Activated CD4-positive, alpha-beta T cell treated with anti-CD3 and anti-CD28 coated beads, Interleukin-2, amount 50 U/mL, for 4 hours (primary cell): ENCODE data around the gene TOR1AIP1.
A peak's percentile ranks its signal among the peaks of the same experiment; 100 is the strongest.

Experiments used
- DNase-seq, 2 experiments: peaks; one replicate each; pipeline ENCODE4 v3.0.0-alpha.2; 2020

The TOR1AIP1 gene

GRCh38 chr1:179881642-179882252, 338 bp upstream of the TOR1AIP1 start:
- DNase-seq = no peak

GRCh38 chr1:179883040-179883744, 1.1 kb downstream of the TOR1AIP1 start:
- DNase-seq = peak in 1 of 2 experiments; percentile 4

- peak; percentile 51 to 60 for DNase-seq
Observed at GRCh38 chr1:179883745-179884138, 1.7 kb downstream of the TOR1AIP1 start.

- no peak for DNase-seq
Observed at GRCh38 chr1:179888071-179888470, 6.0 kb downstream of the TOR1AIP1 start.

GRCh38 chr1:179889589-179889988, 7.5 kb downstream of the TOR1AIP1 start:
- DNase-seq = no peak

GRCh38 chr1:179910934-179911333, 28.8 kb downstream of the TOR1AIP1 start:
- DNase-seq = no peak

GRCh38 chr1:179911812-179912211, 29.7 kb downstream of the TOR1AIP1 start:
- DNase-seq = no peak

- no peak for DNase-seq
Observed at GRCh38 chr1:179917601-179918429, 35.7 kb downstream of the TOR1AIP1 start.

- DNase-seq = no peak
Observed at GRCh38 chr1:179921472-179921871, 39.4 kb downstream of the TOR1AIP1 start.

GRCh38 chr1:179921981-179922872, 40.1 kb downstream of the TOR1AIP1 start:
- no peak for DNase-seq

- no peak for DNase-seq
Observed at GRCh38 chr1:179923029-179923428, 40.9 kb downstream of the TOR1AIP1 start.

- no peak for DNase-seq
Observed at GRCh38 chr1:179924268-179924667, 42.2 kb downstream of the TOR1AIP1 start.

GRCh38 chr1:179925302-179925701, 43.2 kb downstream of the TOR1AIP1 start:
- DNase-seq = no peak

- no peak for DNase-seq
Observed at GRCh38 chr1:179925922-179926849, 44.1 kb downstream of the TOR1AIP1 start.

- no peak for DNase-seq
Observed at GRCh38 chr1:179926850-179927205, 44.7 kb downstream of the TOR1AIP1 start.

- DNase-seq = no peak
Observed at GRCh38 chr1:179929955-179930798, 48.1 kb downstream of the TOR1AIP1 start.

- DNase-seq = no peak
Observed at GRCh38 chr1:179930867-179931266, 48.8 kb downstream of the TOR1AIP1 start.

GRCh38 chr1:179933219-179933618, 51.1 kb downstream of the TOR1AIP1 start:
- no peak for DNase-seq

GRCh38 chr1:179935909-179936496, 53.9 kb downstream of the TOR1AIP1 start:
- DNase-seq = no peak

- no peak for DNase-seq
Observed at GRCh38 chr1:179937668-179938254, 55.7 kb downstream of the TOR1AIP1 start.
